GM12874 (cell line): ENCODE results near the gene MRPS27.

Experiments used
- CTCF ChIP-seq: IDR thresholded peaks from 2 replicates; pipeline ENCODE4 v1.5.1; 2011; ENCODE audit warnings: low read depth, mild to moderate bottlenecking, control low read depth, low read length, moderate library complexity; ENCODE audit not compliant: insufficient read depth

The MRPS27 gene

GRCh38 chr5:72286798-72287197 is 33.2 kb downstream of the MRPS27 start:
- no peak for TF ChIP-seq CTCF

DNA sequence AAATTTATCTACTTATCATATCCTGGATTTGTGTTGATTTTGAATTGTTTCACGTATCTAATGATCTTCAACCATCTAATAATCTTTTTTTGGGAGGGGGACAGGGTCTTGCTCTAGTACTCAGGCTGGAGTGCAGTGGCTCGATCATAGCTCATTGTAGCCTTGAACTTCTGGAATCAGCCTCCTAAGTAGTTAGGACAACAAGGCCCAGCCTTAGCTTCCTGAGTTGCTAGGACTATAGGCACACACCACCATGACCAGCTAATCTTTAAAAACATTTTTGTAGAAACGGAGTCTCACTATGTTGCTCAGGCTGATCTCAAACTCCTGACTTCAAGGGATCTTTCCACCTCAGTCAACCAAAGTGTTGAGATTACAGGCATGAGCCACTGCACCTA is 34.6 kb downstream of the MRPS27 start:
- TF ChIP-seq CTCF: no peak

DNA sequence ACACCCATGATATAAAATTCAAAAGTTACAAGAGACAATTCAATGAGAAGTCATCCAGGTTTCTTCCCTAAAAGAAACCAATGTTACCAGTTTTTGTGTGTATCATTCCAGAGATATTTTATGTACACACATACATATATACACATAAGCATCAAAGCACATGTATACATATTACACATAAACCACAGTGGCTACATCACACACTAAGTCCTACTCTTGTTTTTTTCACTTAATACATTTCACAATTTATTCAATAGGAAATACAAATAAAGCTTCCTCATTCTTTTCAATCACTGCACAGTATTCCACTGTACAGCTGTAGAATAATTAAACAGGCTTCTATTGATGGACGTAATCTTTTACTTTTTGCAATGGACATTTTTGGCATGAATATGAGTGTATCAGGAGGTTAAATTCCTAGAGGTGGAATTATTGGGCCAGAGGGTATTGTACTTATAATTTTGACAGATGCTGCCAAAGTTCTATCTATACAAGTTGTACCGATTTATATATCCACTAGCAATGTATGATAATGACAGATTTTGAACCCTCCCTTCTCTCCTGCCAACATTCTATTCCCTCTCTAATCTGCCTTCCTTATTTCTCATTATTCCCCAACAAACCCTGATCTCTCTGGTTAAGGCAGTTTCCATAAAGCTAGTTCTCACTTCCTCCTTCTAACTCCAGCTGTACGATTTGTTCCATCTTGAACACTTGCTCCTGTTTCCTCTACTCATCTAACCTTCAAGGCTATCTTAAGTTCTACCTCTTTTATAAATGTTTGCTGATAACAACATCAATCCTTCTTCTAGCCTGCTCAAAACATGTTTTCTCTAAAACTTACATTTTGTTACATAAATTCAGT is 35.2 kb downstream of the MRPS27 start:
- TF ChIP-seq CTCF: no peak

- no peak for TF ChIP-seq CTCF
These were observed 36.7 kb downstream of the MRPS27 start for GRCh38 chr5:72283358-72283757.

DNA sequence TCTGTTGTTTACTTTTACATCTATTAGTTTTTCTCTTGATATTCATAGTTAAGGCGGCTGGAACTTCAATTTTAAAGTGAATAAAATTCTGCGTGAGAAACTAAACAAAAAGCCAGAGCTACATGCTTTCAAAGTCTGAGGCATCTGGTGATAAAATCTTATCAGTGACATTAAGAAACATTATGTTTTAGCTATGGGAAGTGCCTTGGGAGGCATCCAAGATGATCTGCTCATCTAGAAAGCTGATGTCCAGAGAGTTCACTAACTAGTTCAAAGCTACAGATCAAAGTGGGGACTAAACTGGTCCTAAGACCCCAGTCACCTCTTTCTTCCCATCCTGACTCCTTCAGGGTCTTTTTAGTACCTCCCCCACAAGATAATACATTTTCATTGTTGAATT is 37.2 kb downstream of the MRPS27 start:
- TF ChIP-seq CTCF: no peak

DNA sequence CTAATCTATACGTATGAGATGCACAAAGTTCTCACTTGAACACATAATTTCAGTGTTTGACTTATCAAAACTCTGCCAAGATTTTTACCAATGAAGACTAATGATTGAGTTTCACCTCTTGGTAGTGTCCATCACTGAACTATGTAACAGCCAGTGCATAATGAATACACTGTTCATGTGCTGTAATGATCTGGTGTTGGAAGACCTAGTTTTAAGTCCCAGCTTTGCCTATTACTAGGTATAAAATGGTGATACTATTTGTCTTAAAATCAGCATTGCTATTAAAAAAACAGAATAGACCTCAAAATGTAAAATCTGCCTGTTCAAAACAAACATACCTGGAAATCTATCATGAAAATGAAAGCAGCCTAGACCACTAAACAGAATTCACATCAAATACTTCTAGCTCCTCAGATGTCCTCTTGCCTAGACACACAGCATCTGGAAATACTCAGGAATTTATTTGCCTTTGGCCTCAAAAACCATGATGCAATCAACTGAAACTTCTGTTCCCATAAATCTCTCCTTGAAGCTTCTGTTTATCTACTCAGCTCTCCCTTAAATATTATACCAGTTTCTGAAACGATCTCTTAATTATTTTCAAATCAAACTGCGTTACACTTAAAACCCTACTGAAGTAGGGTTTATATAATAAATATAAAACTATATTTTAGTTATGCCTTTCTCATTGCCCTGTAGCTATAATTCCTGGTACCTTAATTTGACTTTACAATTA is 38.1 kb downstream of the MRPS27 start:
- no peak for TF ChIP-seq CTCF

GRCh38 chr5:72281430-72281763 is 38.6 kb downstream of the MRPS27 start:
- no peak for TF ChIP-seq CTCF
